Kidney capillary endothelial cell (primary cell): ENCODE measurements around the gene SH3GL3.

Experiments
- DNase-seq: peaks from one replicate; pipeline ENCODE4 v3.0.0-alpha.2; 2018; ENCODE audit warnings: low spot score

Gene SH3GL3

GRCh38 chr15:83569341-83569740, 122.2 kb downstream of the SH3GL3 start:
- DNase-seq: no peak

GRCh38 chr15:83570756-83571155, 123.6 kb downstream of the SH3GL3 start:
- DNase-seq: no peak

- peak; percentile 10 for DNase-seq
These were observed 124.9 kb downstream of the SH3GL3 start for GRCh38 chr15:83571820-83572707.

GRCh38 chr15:83574345-83574744, 127.2 kb downstream of the SH3GL3 start:
- no peak for DNase-seq

GRCh38 chr15:83578691-83579090, 131.6 kb downstream of the SH3GL3 start:
- DNase-seq: no peak

GRCh38 chr15:83581381-83581780, 134.2 kb downstream of the SH3GL3 start:
- no peak for DNase-seq

GRCh38 chr15:83582381-83582780, 135.2 kb downstream of the SH3GL3 start:
- no peak for DNase-seq

GRCh38 chr15:83585601-83586335, 138.6 kb downstream of the SH3GL3 start:
- DNase-seq: no peak

GRCh38 chr15:83587091-83587490, 139.9 kb downstream of the SH3GL3 start:
- no peak for DNase-seq

GRCh38 chr15:83588441-83588840, 141.3 kb downstream of the SH3GL3 start:
- no peak for DNase-seq

- DNase-seq: no peak
These were observed 145.4 kb downstream of the SH3GL3 start for GRCh38 chr15:83592370-83593040.

GRCh38 chr15:83595191-83595590, 148.1 kb downstream of the SH3GL3 start:
- no peak for DNase-seq

GRCh38 chr15:83598031-83598430, 150.9 kb downstream of the SH3GL3 start:
- DNase-seq: no peak

GRCh38 chr15:83602021-83602420, 154.9 kb downstream of the SH3GL3 start:
- DNase-seq: peak; percentile 10

GRCh38 chr15:83604549-83604948, 157.4 kb downstream of the SH3GL3 start:
- DNase-seq: no peak

- no peak for DNase-seq
These were observed 158.2 kb downstream of the SH3GL3 start for GRCh38 chr15:83605111-83605945.

- DNase-seq: no peak
These were observed 163.0 kb downstream of the SH3GL3 start for GRCh38 chr15:83610132-83610531.

- DNase-seq: no peak
These were observed 164.0 kb downstream of the SH3GL3 start for GRCh38 chr15:83610901-83611685.

GRCh38 chr15:83612226-83612625, 165.1 kb downstream of the SH3GL3 start:
- no peak for DNase-seq

- DNase-seq: no peak
These were observed 165.9 kb downstream of the SH3GL3 start for GRCh38 chr15:83612898-83613635.
